ENCODE measurements around the gene AP1S3.
"Not testable (repeated sequence)": the region's sequence is repeated elsewhere in the genome, so short reads cannot be mapped to it uniquely, and the experiment has no call there.

AP1S3 gene

DNA sequence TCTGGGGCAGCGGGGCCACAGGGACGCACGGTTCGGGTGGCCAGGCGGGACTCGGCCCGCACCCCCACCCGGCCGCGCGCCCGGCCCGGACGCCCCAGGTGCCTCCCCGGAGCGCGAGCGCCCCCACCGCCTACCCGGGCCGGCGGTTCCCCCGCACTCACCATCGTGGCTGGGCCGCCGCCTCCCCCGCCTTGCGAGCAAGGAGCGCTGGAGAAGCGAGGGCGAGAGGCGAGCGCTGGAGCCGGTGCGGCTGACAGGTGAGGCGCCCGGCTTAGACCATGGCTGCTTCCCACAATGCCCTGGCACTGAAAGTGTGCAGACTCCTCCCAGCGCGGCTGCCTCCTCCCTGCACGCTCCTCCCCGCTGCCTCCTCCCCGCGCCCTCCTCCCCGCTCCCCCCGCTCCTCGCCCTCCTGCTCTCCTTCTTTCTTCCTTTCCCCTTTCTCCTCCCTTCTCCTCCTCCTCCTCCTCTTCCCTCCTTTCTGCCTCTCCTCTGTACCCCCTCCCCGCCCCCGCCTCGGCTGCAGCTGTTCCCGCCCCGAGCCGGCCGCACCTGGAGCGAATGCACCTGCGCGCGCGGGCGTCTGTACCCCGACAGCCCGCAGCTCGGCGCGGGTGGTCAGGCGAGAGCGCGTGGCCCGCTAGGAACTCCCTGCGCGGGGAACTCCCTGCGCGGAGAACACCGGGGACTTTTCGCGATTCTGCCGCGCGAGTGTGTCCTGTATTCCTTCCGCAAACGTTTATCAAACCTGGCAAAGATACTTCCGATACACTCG, at the start of gene AP1S3:
TSS of gene AP1S3 (minus strand) at position 296 of the 775 bp plus-strand sequence. CDS start at position 164, 132 bp downstream.
- peak; percentile 77 for DNase-seq (ENCODE audit: low spot score)

- DNase-seq (ENCODE audit: low spot score): no peak
Observed at GRCh38 chr2:223887127-223887526, 49.7 kb upstream of the AP1S3 start.

- no peak for DNase-seq (ENCODE audit: low spot score)
Observed at GRCh38 chr2:223886726-223887125, 49.3 kb upstream of the AP1S3 start.

DNA sequence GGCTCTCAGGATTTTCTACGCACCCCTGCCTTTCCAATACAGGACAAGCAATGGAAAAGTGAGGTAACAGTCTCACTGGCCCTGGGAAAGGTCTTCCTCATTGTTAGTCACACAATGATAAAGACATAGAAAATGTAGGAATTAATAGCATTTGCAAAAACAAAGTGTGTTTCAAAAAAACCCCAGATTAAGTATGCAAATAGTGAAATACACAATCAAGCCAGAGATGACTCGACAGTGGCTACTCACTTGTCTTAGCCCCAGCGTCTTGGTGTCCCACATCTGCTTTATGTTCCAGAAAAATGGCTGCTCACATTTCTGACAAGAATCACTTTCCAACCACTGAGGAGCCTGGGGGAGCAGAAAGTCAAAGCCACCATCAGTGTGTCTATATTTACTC, 47.0 kb upstream of the AP1S3 start:
- DNase-seq (ENCODE audit: low spot score): peak; percentile 31

GRCh38 chr2:223882715-223883114, 45.3 kb upstream of the AP1S3 start:
- DNase-seq (ENCODE audit: low spot score): no peak

DNA sequence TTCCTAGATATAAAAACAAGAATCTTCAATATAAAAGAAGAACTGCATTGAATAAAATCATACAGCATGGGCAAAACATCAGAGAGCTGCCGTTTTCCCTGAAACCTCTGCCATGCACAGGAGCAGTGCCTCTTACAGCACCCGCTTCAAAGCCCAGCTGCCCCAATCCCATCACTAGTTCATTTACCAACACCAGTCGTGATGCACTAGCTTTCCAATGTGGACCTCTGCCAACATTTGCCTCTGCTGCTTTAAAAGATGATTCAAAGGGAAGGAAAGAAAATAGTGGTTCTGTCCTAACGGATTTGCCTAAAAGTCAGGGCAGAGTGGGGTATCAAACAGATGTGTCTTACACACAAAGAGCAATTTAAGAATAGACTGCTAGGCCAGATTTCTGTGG, 43.4 kb upstream of the AP1S3 start:
- DNase-seq (ENCODE audit: low spot score): no peak

GRCh38 chr2:223877721-223878410, 40.5 kb upstream of the AP1S3 start:
- no peak for DNase-seq (ENCODE audit: low spot score)

GRCh38 chr2:223873672-223874071, 36.3 kb upstream of the AP1S3 start:
- DNase-seq (ENCODE audit: low spot score): no peak

GRCh38 chr2:223872772-223873171, 35.4 kb upstream of the AP1S3 start:
- not testable (repeated sequence) for DNase-seq (ENCODE audit: low spot score)

DNA sequence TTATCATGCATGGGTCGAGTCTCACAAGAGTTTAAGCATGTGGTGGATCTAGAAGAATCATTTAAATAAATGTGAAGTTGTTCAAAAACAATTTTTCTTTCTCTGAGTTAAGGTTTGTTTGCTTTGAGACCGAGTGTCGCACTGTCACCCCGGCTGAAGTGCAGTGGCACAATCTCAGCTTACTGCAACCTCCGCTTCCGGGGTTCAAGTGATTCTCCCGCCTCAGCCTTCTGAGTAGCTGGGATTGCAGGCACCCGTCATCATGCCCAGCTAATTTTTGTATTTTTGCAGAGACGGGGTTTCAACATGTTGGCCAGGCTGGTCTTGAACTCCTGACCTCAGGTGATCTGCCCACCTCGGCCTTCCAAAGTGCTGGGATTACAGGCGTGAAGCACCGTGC, 34.3 kb upstream of the AP1S3 start:
- DNase-seq (ENCODE audit: low spot score): not testable (repeated sequence)

DNA sequence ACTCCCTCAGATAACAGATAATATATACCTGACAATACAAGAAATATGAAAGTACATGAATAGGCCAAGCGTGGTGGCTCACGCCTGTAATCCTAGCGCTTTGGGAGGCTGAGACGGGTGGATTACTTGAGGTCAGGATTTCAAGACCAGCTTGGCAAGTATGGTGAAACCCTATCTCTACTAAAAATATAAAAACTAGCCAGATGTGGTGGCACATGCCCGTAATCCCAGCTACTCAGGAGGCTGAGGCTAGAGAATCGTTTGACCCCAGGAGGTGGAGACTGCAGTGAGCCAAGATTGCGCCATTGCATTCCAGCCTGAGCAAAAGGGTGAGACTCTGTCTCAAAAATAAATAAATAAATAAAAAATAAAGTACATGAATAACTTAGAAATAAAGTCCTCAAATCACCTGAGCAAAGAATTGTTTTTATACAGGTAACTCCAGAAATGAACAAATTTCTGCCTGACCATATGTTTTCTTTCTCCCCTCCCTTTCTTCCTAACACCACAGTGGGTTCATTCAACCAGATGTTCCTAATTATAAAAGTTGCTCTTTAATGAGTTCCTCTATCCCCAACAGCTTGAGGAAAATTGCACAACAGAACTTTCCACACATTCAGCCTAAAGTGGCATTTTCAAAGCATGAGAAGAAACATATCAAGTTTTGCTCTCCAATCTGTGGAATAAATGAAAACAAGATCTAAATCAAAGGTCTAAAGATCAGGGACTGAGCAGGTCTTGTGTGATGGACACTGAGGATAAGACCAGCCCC, 33.6 kb upstream of the AP1S3 start:
- no peak for DNase-seq (ENCODE audit: low spot score)

GRCh38 chr2:223868005-223868404, 30.6 kb upstream of the AP1S3 start:
- no peak for DNase-seq (ENCODE audit: low spot score)

GRCh38 chr2:223865907-223866508, 28.6 kb upstream of the AP1S3 start:
- DNase-seq (ENCODE audit: low spot score): peak; percentile 27

- DNase-seq (ENCODE audit: low spot score): peak; percentile 12
Observed at GRCh38 chr2:223865124-223865523, 27.7 kb upstream of the AP1S3 start.

DNA sequence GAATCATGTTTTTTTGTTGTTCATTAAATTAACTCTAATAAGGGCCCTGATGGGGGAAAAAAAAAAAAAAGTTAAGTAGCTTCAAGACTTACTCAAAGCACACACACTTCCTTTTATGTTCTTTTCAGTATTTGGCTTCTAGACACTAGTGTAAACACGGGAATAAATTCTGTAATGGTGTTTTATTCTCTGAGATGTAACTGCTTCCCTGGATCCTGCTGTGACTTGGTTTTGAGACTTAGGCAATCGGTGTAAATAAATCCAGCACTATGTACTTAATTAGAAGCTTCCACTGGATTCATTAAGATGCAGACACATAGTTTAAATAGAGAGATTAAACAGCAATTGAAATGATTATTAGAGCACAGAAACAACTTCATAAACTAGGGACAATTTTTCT, 26.1 kb upstream of the AP1S3 start:
- DNase-seq (ENCODE audit: low spot score): no peak

DNA sequence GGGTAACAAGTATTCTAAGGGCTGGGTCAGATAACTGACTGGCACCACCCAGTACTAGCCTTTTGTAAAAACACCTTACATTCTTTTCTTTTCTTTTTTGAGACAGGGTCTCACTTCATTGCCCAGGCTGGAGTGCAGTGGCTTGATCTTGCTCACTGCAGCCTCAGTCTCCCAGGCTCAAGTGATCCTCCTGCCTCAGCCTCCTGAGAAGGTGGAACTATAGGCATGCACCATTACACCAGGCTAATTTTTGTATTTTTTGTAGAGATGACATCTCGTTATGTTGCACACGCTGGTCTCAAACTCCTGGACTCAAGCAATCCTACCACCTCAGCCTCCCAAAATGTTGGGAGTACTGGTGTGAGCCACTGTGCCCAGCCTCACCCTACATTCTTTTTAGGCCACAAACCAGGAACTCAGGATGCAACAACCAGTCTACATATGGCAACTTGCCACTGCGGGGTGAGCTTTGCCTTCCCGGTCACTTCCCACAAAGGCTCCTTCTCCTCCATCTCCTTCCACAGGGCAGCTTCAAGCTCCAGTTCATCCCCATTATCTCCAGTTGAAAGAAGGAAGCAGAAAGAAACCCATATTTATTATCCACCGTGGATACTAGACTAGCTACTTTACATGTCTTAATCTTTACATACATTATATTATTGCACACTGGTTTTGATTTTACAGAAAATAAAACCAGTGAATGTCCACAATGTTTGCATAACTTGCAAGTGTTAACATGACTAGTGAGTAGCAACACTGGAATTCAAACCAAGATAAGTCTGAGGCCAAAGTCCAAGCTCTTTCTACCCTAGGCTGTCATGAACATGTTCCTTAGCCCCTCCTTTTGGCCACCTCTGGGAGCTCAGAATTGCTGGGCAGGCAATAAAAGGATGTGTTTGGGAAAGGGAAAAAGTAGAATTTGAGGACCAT, 23.7 kb upstream of the AP1S3 start:
- no peak for DNase-seq (ENCODE audit: low spot score)

DNA sequence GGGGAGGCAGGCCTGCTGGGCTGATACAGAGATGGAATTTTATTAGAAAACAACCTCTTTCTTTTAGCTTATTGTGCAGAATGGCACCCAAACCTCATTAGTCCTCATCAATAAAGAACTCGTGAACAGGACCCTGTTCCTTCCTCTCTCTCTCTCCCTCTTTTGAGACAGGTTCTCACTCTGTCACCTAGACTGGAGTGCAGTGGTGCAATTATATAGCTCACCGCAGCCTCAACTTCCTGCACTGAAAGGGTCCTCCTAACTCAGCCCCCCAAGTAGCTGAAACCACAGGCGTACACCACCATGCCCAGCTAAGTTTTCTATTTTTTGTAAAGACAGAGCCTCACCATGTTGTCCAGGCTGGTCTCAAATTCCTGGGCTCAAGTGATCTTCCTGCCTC, 21.7 kb upstream of the AP1S3 start:
- no peak for DNase-seq (ENCODE audit: low spot score)

DNA sequence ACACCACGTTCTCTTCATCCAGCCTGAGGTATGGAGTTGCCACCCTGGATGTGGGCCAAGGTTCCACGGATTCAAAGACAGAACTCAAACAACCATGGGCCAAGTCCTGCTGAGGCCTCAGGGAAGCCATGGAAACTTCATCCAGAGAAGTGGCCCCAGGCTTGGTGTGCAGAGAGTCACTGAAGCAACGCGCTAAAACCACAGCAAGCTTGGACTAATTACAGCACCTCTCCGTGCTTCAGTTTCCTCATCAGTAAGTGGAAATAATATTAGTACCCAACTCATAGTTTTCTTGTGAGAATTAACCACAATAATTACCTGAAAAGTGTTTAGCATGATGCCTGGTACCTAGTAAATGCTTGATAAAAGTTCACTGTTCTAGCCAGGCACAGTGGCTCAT, 19.2 kb upstream of the AP1S3 start:
- no peak for DNase-seq (ENCODE audit: low spot score)

GRCh38 chr2:223856021-223856420, 18.6 kb upstream of the AP1S3 start:
- no peak for DNase-seq (ENCODE audit: low spot score)

GRCh38 chr2:223855426-223855825, 18.0 kb upstream of the AP1S3 start:
- DNase-seq (ENCODE audit: low spot score): no peak

GRCh38 chr2:223854741-223855140, 17.4 kb upstream of the AP1S3 start:
- DNase-seq (ENCODE audit: low spot score): no peak

All from activated CD4-positive, alpha-beta T cell treated with anti-CD3 and anti-CD28 coated beads, Interleukin-2, Interleukin-4, amounts not matched to agents 100 ng/mL and 50 ng/mL, durations not matched to agents 16 hours and 8 hours (primary cell).